Neuronal stem cell (in vitro differentiated cells): ENCODE measurements around the gene ZC3H12A.

ENCODE experiments used
- DNase-seq: peaks from one replicate; pipeline ENCODE4 v3.0.0-alpha.2; 2013; ENCODE audit warnings: low spot score
- H2AFZ ChIP-seq: one replicate; pipeline ENCODE4 v1.6.1; 2013; ENCODE audit warnings: mild to moderate bottlenecking, low read length, inconsistent platforms
- H2AK5ac ChIP-seq: 2 replicates; pipeline ENCODE4 v1.6.1; 2013; ENCODE audit warnings: low read depth, mild to moderate bottlenecking, inconsistent platforms, low read length, moderate library complexity, mixed read lengths
- H2BK120ac ChIP-seq: 2 replicates; pipeline ENCODE4 v1.6.1; 2013; ENCODE audit warnings: low read depth, mild to moderate bottlenecking, inconsistent platforms, low read length, moderate library complexity, mixed read lengths
- H2BK12ac ChIP-seq: one replicate; pipeline ENCODE4 v1.6.1; 2013; ENCODE audit warnings: low read length, inconsistent platforms
- H2BK15ac ChIP-seq: 2 replicates; pipeline ENCODE4 v1.6.1; 2013; ENCODE audit warnings: mild to moderate bottlenecking, low read length, inconsistent platforms, mixed read lengths
- H2BK5ac ChIP-seq: one replicate; pipeline ENCODE4 v1.6.1; 2013; ENCODE audit warnings: inconsistent platforms, mild to moderate bottlenecking, low read length, moderate library complexity
- H3K14ac ChIP-seq: one replicate; pipeline ENCODE4 v1.6.1; 2013; ENCODE audit warnings: low read length, inconsistent platforms
- H3K18ac ChIP-seq: 2 replicates; pipeline ENCODE4 v1.6.1; 2013; ENCODE audit warnings: low read length, inconsistent platforms
- H3K23ac ChIP-seq: 2 replicates; pipeline ENCODE4 v1.6.1; 2013; ENCODE audit warnings: low read depth, mild to moderate bottlenecking, mixed read lengths, low read length, inconsistent platforms; ENCODE audit not compliant: poor library complexity
- H3K27ac ChIP-seq: replicated peaks from 3 replicates; pipeline ENCODE4 v1.5.1; 2013; ENCODE audit warnings: low read length, inconsistent platforms
- H3K27me3 ChIP-seq, 3 experiments: 2 replicates each; pipeline ENCODE4 v1.6.1; 2013; ENCODE audit warnings: low read length in 3 of 3, mild to moderate bottlenecking in 2 of 3, inconsistent platforms in 1 of 3, low read depth in 1 of 3, mixed read lengths in 1 of 3, moderate library complexity in 1 of 3; ENCODE audit not compliant: control insufficient read depth in 3 of 3, insufficient read depth in 3 of 3
- H3K36me3 ChIP-seq, 2 donors: replicated peaks in 1 of 2; 2 replicates each; pipeline ENCODE4 v1.6.1; 2013; ENCODE audit warnings: low read length in 2 of 2; ENCODE audit not compliant: control insufficient read depth in 2 of 2, insufficient read depth in 2 of 2
- H3K4ac ChIP-seq: 2 replicates; pipeline ENCODE4 v1.6.1; 2013; ENCODE audit warnings: inconsistent platforms, mild to moderate bottlenecking, low read length, moderate library complexity
- H3K4me1 ChIP-seq, 2 donors: 1 replicate in 1 of 2; 2 replicates in 1 of 2; pipeline ENCODE4 v1.6.1; 2013; ENCODE audit warnings: low read length in 2 of 2, low read depth in 1 of 2; ENCODE audit not compliant: control insufficient read depth in 2 of 2, insufficient read depth in 1 of 2
- H3K4me2 ChIP-seq: one replicate; pipeline ENCODE4 v1.6.1; 2013; ENCODE audit warnings: mild to moderate bottlenecking, low read length, inconsistent platforms; ENCODE audit not compliant: insufficient read depth, poor library complexity, severe bottlenecking
- H3K4me3 ChIP-seq, 2 donors: 2 replicates each; pipeline ENCODE4 v1.5.1; 2013; ENCODE audit warnings: low read length in 2 of 2, mild to moderate bottlenecking in 2 of 2, inconsistent platforms in 1 of 2, moderate library complexity in 1 of 2
- H3K79me1 ChIP-seq: one replicate; pipeline ENCODE4 v1.6.1; 2013; ENCODE audit warnings: low read depth, mild to moderate bottlenecking, inconsistent platforms, low read length, moderate library complexity
- H3K9ac ChIP-seq: one replicate; pipeline ENCODE4 v1.6.1; 2013; ENCODE audit warnings: mild to moderate bottlenecking, low read depth, low read length, inconsistent platforms; ENCODE audit not compliant: poor library complexity
- H3K9me3 ChIP-seq, 2 donors: replicated peaks in 1 of 2; 2 replicates each; pipeline versions ENCODE3 to v1.6.1; 2013; ENCODE audit warnings: low read length in 2 of 2, mild to moderate bottlenecking in 2 of 2, inconsistent platforms in 1 of 2, low read depth in 1 of 2, mixed read lengths in 1 of 2, moderate library complexity in 1 of 2; ENCODE audit not compliant: control insufficient read depth in 2 of 2, insufficient read depth in 1 of 2
- H4K8ac ChIP-seq: one replicate; pipeline ENCODE4 v1.6.1; 2013; ENCODE audit warnings: low read depth, mild to moderate bottlenecking, inconsistent platforms, low read length, moderate library complexity
- H4K91ac ChIP-seq: one replicate; pipeline ENCODE4 v1.6.1; 2013; ENCODE audit warnings: low read length, low read depth, mild to moderate bottlenecking, inconsistent platforms; ENCODE audit not compliant: poor library complexity
- WGBS, 2 donors: extraction: QIAGEN DNeasy Blood & Tissue Kit; methylation state at CpG; one replicate each; pipeline ENCODE4 v1.1.7; 2013; ENCODE audit warnings: missing lambda C conversion rate in 2 of 2, mixed read lengths in 1 of 2; ENCODE audit not compliant: insufficient read length in 2 of 2, insufficient replicate concordance in 1 of 2; ENCODE audit errors: extremely low coverage in 2 of 2; 5-methylcytosine and 5-hydroxymethylcytosine counted together

ZC3H12A gene

DNA sequence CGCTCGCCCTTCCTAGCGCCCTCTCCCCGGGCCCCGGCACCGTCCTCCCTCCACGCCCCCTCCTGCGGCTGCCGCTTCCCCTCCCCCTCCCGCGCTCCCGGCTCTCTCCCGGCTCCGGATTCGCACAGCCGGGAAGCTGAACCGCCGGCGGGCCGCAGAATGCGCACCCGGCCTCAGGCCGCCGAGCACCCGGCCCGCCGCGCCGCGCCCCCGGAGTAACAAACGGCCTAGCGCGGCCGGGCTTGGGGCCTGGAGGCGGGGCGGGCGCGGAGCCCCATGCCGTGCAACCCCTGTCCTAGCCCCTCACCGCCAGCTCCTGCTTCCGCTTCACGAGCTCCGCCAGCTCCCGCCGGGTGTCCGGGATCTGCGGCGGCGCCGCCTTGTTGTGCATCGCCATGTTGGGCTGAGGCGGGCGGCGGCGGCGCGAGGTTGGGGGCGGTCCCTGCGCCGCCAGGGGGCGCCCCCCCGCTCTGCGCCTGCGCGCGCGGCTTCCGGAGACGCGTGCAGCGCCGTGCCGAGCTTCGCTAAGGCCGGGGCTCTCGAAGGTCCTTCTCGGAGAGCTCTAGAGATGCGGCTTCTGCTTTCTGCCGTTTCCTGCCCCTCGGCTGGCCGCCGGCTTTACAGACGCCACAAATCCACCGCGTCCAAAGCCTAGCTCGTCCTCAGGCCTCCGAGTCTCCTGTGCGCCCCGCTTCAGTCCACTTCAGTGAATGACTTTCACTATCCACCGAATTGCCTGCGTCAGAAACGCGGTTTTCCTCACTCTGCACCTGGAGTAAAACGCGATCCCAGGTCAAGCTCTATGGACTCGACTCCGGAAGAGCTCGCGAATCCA, 40.2 kb downstream of the ZC3H12A start, which contains the start of gene MEAF6:
Gene MEAF6, minus strand, starts transcription at position 417 of the 835 bp plus-strand sequence. Its CDS starts 20 bp downstream, at position 397.
- H3K9ac ChIP-seq = peak within 1 kb of the TSS; percentile 94
- H3K18ac ChIP-seq = peak within 1 kb of the TSS; percentile 96
- H3K27me3 ChIP-seq = peaks cover 0 to 2% (median 0%) of the 10 kb centered on the region in 3 experiments
- DNase-seq = peak; percentile 87
- peak within 1 kb of the TSS; percentile 94 for H2BK5ac ChIP-seq
- H3K4me3 ChIP-seq = peak within 1 kb of the TSS; percentile 60 to 94
- H3K23ac ChIP-seq = peak within 1 kb of the TSS; percentile 8
- no peak within 1 kb of the TSS for H4K91ac ChIP-seq
- peak within 1 kb of the TSS; percentile 78 for H3K27ac ChIP-seq
- peaks cover 4 to 30% of the 10 kb centered on the region in 2 donors for H3K36me3 ChIP-seq
- peak within 1 kb of the TSS; percentile 53 for H3K4ac ChIP-seq
- no peak within 1 kb of the TSS for H2BK120ac ChIP-seq
- H3K14ac ChIP-seq = peak within 1 kb of the TSS; percentile 71
- H3K9me3 ChIP-seq = no peaks in the 10 kb centered on the region
- no peak within 1 kb of the TSS for H4K8ac ChIP-seq
- peak within 1 kb of the TSS; percentile 92 for H3K4me2 ChIP-seq
- H3K79me1 ChIP-seq = peaks cover 2% of the 10 kb centered on the region
- no peak within 1 kb of the TSS for H2BK12ac ChIP-seq
- WGBS, 2 donors = no CpG with 5 or more reads among the region's 100 CpGs
- H2BK15ac ChIP-seq = peak within 1 kb of the TSS; percentile 75
- peak within 1 kb of the TSS; percentile 90 for H2AFZ ChIP-seq
- no peak within 1 kb of the TSS for H2AK5ac ChIP-seq
- H3K4me1 ChIP-seq = peaks cover 9 to 12% of the 10 kb centered on the region in 2 donors

DNA sequence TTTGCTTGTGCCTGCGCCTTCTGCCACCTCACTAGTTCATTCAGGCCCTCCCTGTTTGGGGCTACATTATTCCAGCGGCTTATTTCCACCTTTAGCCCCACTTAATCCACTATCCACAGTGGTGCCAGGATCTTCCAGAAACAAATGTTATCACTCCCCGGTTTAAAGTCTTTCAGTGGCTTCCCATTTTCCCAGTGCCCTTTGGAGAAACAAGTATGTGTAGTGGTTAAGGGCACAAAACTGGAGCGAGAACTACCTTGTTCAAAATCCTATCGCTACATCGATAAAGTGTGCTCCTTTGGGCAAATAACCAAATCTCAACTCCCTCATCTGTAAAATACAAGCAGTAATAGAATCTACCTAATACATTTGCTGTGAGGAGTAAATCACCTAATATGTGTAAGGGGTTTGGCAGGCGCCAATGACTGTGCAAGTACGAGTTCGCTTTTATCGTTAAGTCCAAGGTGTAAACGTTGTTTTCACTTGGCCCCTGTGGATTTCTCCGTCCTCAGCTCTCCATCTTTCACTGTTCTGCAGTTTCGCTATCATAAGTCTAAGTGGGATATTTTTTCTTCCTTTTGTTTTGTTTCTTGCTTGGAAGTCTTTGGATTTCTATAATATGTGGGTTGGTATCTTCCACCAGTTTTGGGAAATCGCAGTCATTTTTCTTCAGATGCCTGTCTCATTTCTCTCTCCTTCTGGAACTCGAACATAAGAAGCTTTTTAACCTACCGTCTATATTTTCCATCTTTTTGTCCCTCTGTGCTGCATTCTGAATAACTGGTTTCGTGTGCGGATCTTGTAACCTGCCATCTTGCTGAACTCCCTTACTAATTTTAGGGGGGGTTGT, 41.0 kb downstream of the ZC3H12A start:
- Histone ChIP-seq H3K36me3 (peaks cover 4 to 30% of the 10 kb centered on the region in 2 donors), H3K4me1 (peaks cover 9 to 12% of the 10 kb centered on the region in 2 donors), H4K8ac (no peak overlapping the region), H2AK5ac (no peak overlapping the region), H2BK5ac (no peak overlapping the region), H3K4ac (no peak overlapping the region), H2BK15ac (no peak overlapping the region), H3K27ac (no peak overlapping the region), H2BK12ac (no peak overlapping the region), H3K9ac (peak overlapping the region; percentile 94), H3K9me3 (no peaks in the 10 kb centered on the region), H3K4me3 (peak overlapping the region; percentile 60 to 78), H3K4me2 (peak overlapping the region; percentile 92), H4K91ac (no peak overlapping the region), H3K14ac (no peak overlapping the region), H3K79me1 (peaks cover 2% of the 10 kb centered on the region), H2AFZ (peak overlapping the region; percentile 90), H3K23ac (no peak overlapping the region), H3K27me3 (peaks cover 0 to 2% (median 0%) of the 10 kb centered on the region in 3 experiments), H3K18ac (no peak overlapping the region), H2BK120ac (no peak overlapping the region)
- WGBS, 2 donors = no CpG with 5 or more reads among the region's 18 CpGs
- no peak for DNase-seq

DNA sequence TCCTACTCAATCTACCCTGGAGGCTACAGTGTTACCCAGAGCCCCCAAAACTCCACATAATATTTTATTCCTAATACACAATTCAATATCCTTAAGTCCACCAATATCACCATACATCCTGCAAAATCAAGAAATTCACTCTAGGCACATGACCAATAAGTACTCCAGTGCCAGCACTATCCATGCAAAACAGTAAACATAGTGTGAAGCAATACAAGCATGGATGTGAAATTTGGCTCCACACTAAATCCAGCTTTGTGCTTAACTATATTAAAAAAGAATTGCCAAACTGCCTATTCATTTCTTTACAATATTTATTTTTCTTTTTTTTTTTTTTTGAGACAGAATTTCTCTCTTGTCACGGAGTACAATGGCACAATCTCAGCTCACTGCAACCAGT, 43.2 kb downstream of the ZC3H12A start:
- Histone ChIP-seq H2BK15ac (no peak overlapping the region), H3K18ac (no peak overlapping the region), H2AFZ (no peak overlapping the region), H2BK12ac (no peak overlapping the region), H3K9ac (no peak overlapping the region), H3K14ac (no peak overlapping the region), H3K9me3 (no peaks in the 10 kb centered on the region), H2BK120ac (no peak overlapping the region), H4K91ac (no peak overlapping the region), H2BK5ac (no peak overlapping the region), H3K27me3 (peaks cover 0 to 2% (median 0%) of the 10 kb centered on the region in 3 experiments), H3K4ac (no peak overlapping the region), H3K4me2 (no peak overlapping the region), H3K4me1 (peaks cover 9 to 12% of the 10 kb centered on the region in 2 donors), H3K4me3 (no peak overlapping the region), H2AK5ac (no peak overlapping the region), H3K79me1 (peaks cover 2% of the 10 kb centered on the region), H3K36me3 (peaks cover 2 to 11% of the 10 kb centered on the region in 2 donors), H4K8ac (no peak overlapping the region), H3K23ac (no peak overlapping the region), H3K27ac (no peak overlapping the region)
- DNase-seq = no peak
- no CpG with 5 or more reads among the region's 1 CpG for WGBS, 2 donors
